ENCODE measurements around the gene FADS2. TPM values are rescaled to one million over a fixed set of nuclear protein-coding genes. Genes with fewer than 3 reads are reported as not detected.
"Not testable (repeated sequence)": the region's sequence is repeated elsewhere in the genome, so short reads cannot be mapped to it uniquely, and the experiment has no call there.

Gene FADS2
- total RNA-seq, 4 donors from 2014 or later = 1.5 to 6.4 (median 4.0) TPM

GRCh38 chr11:61881397-61881796 lies 53.3 kb downstream of the FADS2 start:
- no peak for DNase-seq
- in situ Hi-C loops (cut with MboI; ENCODE audit: low sequenced_read_pairs in 4 of 4) (loop anchor here in 1 of 4 donors (10.0 kb wide), 1 partner anchor 73 kb away; the partner anchor contains the start of gene BEST1), intact Hi-C loops (cut with DNase I; ENCODE audit: low total_unique reads) (no loop called here)
- no peaks in the 10 kb centered on the region for H3K4me1 ChIP-seq
- peaks cover 0 to 30% of the 10 kb centered on the region in 2 donors for H3K36me3 ChIP-seq
- H3K27me3 ChIP-seq = no peaks in the 10 kb centered on the region
- peak; percentile 65 to 67 for ATAC-seq
- peak overlapping the region; percentile 55 to 65 (median 63) for H3K27ac ChIP-seq
- no peak overlapping the region for H3K4me3 ChIP-seq
- TF ChIP-seq, protein P1, sequence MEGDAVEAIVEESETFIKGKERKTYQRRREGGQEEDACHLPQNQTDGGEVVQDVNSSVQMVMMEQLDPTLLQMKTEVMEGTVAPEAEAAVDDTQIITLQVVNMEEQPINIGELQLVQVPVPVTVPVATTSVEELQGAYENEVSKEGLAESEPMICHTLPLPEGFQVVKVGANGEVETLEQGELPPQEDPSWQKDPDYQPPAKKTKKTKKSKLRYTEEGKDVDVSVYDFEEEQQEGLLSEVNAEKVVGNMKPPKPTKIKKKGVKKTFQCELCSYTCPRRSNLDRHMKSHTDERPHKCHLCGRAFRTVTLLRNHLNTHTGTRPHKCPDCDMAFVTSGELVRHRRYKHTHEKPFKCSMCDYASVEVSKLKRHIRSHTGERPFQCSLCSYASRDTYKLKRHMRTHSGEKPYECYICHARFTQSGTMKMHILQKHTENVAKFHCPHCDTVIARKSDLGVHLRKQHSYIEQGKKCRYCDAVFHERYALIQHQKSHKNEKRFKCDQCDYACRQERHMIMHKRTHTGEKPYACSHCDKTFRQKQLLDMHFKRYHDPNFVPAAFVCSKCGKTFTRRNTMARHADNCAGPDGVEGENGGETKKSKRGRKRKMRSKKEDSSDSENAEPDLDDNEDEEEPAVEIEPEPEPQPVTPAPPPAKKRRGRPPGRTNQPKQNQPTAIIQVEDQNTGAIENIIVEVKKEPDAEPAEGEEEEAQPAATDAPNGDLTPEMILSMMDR (IDR thresholded peaks at IDR 0.05 in 4 of 5, conservative IDR thresholded peaks at IDR 0.05 in 1 of 5) = no peak
- no peak for TF ChIP-seq POLR2A (IDR thresholded peaks at IDR 0.05)
- no peaks in the 10 kb centered on the region for H3K9me3 ChIP-seq

- DNase-seq; H3K9me3 ChIP-seq; ATAC-seq; intact Hi-C loops (cut with DNase I; ENCODE audit: low total_unique reads); H3K27me3 ChIP-seq; H3K4me1 ChIP-seq; H3K4me3 ChIP-seq: not testable (repeated sequence)
- in situ Hi-C loops (cut with MboI; ENCODE audit: low sequenced_read_pairs in 4 of 4) = loop anchor here in 1 of 4 donors (10.0 kb wide), 1 partner anchor 73 kb away; the partner anchor contains the start of gene BEST1
- Histone ChIP-seq H3K27ac (peak overlapping the region in 2 of 4 donors; percentile 62 to 65), H3K36me3 (peaks cover 0 to 26% of the 10 kb centered on the region in 2 donors)
These were observed 54.2 kb downstream of the FADS2 start for GRCh38 chr11:61882267-61882666.

DNA sequence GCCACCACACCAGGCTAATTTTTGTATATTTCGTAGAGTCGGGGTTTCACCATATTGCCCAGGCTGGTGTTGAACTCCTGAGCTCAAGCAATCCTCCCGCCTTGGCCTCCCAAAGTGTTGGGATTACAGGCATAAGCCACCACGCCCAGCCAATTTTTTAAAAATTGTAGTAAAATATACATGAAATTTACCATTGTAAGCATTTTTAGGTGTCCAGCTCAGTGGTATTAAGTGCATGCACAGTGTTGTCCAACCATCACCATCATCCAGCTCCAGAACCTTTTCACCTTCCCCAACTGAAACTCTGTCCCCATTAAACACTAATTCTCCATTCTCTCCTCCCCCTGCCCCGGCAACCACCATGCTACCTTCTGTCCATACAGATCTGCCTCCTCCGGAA lies 54.8 kb downstream of the FADS2 start:
- H3K9me3 ChIP-seq = no peaks in the 10 kb centered on the region
- ATAC-seq = no peak
- in situ Hi-C loops (cut with MboI; ENCODE audit: low sequenced_read_pairs in 4 of 4) = loop anchor here in 1 of 4 donors (10.0 kb wide), 1 partner anchor 72 kb away; the partner anchor contains the start of gene BEST1

GRCh38 chr11:61883327-61883726 lies 55.2 kb downstream of the FADS2 start:
- peak overlapping the region in 2 of 4 donors; percentile 18 to 36 for H3K27ac ChIP-seq
- H3K9me3 ChIP-seq = no peaks in the 10 kb centered on the region
- in situ Hi-C loops (cut with MboI; ENCODE audit: low sequenced_read_pairs in 4 of 4) = loop anchor here in 1 of 4 donors (10.0 kb wide), 1 partner anchor 71 kb away; the partner anchor contains the start of gene BEST1
- no peak overlapping the region for H3K4me3 ChIP-seq
- no peak for TF ChIP-seq POLR2A (IDR thresholded peaks at IDR 0.05)
- TF ChIP-seq, protein P1 (IDR thresholded peaks at IDR 0.05 in 4 of 5, conservative IDR thresholded peaks at IDR 0.05 in 1 of 5) = no peak
- no peak for DNase-seq
- ATAC-seq = no peak
- H3K36me3 ChIP-seq = peaks cover 0 to 15% of the 10 kb centered on the region in 2 donors
- no peaks in the 10 kb centered on the region for H3K27me3 ChIP-seq
- peaks cover 9 to 12% of the 10 kb centered on the region in 2 donors for H3K4me1 ChIP-seq
- intact Hi-C loops (cut with DNase I; ENCODE audit: low total_unique reads) = no loop called here

More for the DNA sequence above, 54.8 kb downstream of the FADS2 start:
- Histone ChIP-seq H3K36me3 (peaks cover 0 to 19% of the 10 kb centered on the region in 2 donors), H3K4me3 (no peak overlapping the region), H3K27me3 (no peaks in the 10 kb centered on the region), H3K27ac (peak overlapping the region in 1 of 4 donors; percentile 36), H3K4me1 (peaks cover 7 to 9% of the 10 kb centered on the region in 2 donors)
- TF ChIP-seq, protein P1 (IDR thresholded peaks at IDR 0.05 in 4 of 5, conservative IDR thresholded peaks at IDR 0.05 in 1 of 5) = no peak
- no peak for TF ChIP-seq POLR2A (IDR thresholded peaks at IDR 0.05)
- intact Hi-C loops (cut with DNase I; ENCODE audit: low total_unique reads) = no loop called here
- no peak for DNase-seq

DNA sequence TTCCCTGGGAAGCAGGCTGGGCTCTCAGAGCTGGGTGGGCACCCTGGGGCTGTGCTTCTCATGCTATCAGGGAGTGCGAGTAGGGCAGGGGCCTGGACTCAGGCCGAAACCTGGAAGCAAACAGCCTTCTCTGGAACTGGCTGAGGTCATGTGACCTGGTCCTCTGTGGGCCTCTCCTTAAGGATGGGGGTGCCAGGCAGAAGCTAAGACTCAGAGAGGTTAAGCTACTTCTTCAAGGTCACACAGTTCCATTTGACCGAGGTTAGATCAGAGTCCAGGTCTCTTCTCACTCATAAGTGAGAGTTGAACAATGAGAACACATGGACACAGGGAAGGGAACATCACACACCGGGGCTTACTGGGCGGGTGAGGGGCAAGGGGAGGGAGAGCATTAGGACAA lies 55.8 kb downstream of the FADS2 start:
- Histone ChIP-seq H3K27me3 (no peaks in the 10 kb centered on the region), H3K9me3 (no peaks in the 10 kb centered on the region), H3K27ac (peak overlapping the region in 2 of 4 donors; percentile 18 to 36), H3K4me3 (no peak overlapping the region), H3K4me1 (peaks cover 14 to 16% of the 10 kb centered on the region in 2 donors), H3K36me3 (peaks cover 0 to 9% of the 10 kb centered on the region in 2 donors)
- TF ChIP-seq, protein P1 (IDR thresholded peaks at IDR 0.05 in 4 of 5, conservative IDR thresholded peaks at IDR 0.05 in 1 of 5) = no peak
- TF ChIP-seq POLR2A (IDR thresholded peaks at IDR 0.05) = no peak
- DNase-seq = no peak
- in situ Hi-C loops (cut with MboI; ENCODE audit: low sequenced_read_pairs in 4 of 4) = loop anchor here in 1 of 4 donors (10.0 kb wide), 1 partner anchor 71 kb away; the partner anchor contains the start of gene BEST1
- ATAC-seq = no peak
- intact Hi-C loops (cut with DNase I; ENCODE audit: low total_unique reads) = no loop called here

Measured in gastrocnemius medialis (tissue), 4 donors.